HepG2 (cell line): Measurements from ENCODE around the gene DLG2. TPM values are rescaled to one million over a fixed set of nuclear protein-coding genes. Genes with fewer than 3 reads are reported as not detected.

Source experiments
- ATAC-seq: fragments of 200-7000 bp; cut with Tn5 transposase; 3 replicates; pipeline ENCODE4 v1.9.1; 2020; ENCODE audit warnings: mild to moderate bottlenecking, moderate library complexity
- BruUV-seq: library from RNA; stranded (reverse); fragments of 400-500 nt; replicated peaks from 2 replicates; lab custom pipeline; 2021; lab: Mats Ljungman, UMichigan
- CTCF ChIA-PET: fragments of 300-600 bp; formaldehyde crosslinking; extraction: SDS; loops from one replicate; lab custom pipeline; 2021; ENCODE audit warnings: low total read pairs, inconsistent platforms, low intra/inter-chr PET ratio; lab: Yijun Ruan, JAX
- POLR2A ChIA-PET: fragments of 350-600 bp; sonication (Branson Sonifier 250); formaldehyde crosslinking; loops from one replicate; lab custom pipeline; 2020; ENCODE audit warnings: antibody characterized with exemption, inconsistent platforms; lab: Yijun Ruan, JAX
- DNase-seq: peaks from one replicate; pipeline ENCODE4 v3.0.0-alpha.2; 2015; ENCODE audit warnings: low spot score
- FAIRE-seq: peaks from 3 replicates; lab custom pipeline; 2011; peaks lifted over from hg19 to GRCh38; lab: Jason Lieb, UNC
- H2AFZ ChIP-seq: one replicate; pipeline ENCODE4 v1.6.1; 2011; ENCODE audit warnings: low read length, inconsistent platforms
- H3K27ac ChIP-seq: fragments of 300-600 bp; 3 replicates; pipeline ENCODE4 v1.8.0; 2011; ENCODE audit warnings: mixed run types, mild to moderate bottlenecking, mixed read lengths, low read length, inconsistent platforms; ENCODE audit not compliant: insufficient read depth; ENCODE audit errors: extremely low read length
- H3K27me3 ChIP-seq, 2 experiments: fragments of 200-600 bp in 1 of 2; 2 replicates in 1 of 2; 3 replicates in 1 of 2; pipeline versions ENCODE4 v1.6.0 to v1.8.0; 2011; ENCODE audit warnings: low read length in 2 of 2, mild to moderate bottlenecking in 2 of 2, moderate library complexity in 2 of 2, inconsistent platforms in 1 of 2; ENCODE audit not compliant: insufficient read depth in 2 of 2, control insufficient read depth in 1 of 2
- H3K36me3 ChIP-seq, 2 experiments: fragments of 200-600 bp in 1 of 2; replicated peaks in 1 of 2; 2 replicates in 1 of 2; 3 replicates in 1 of 2; pipeline versions ENCODE4 v1.5.1 to v1.8.0; 2011; ENCODE audit warnings: low read length in 2 of 2, inconsistent platforms in 1 of 2; ENCODE audit not compliant: insufficient read depth in 2 of 2, control insufficient read depth in 1 of 2
- H3K4me1 ChIP-seq: 2 replicates; pipeline ENCODE4 v1.5.1; 2012; ENCODE audit warnings: low read length, inconsistent platforms; ENCODE audit not compliant: insufficient read depth
- H3K4me2 ChIP-seq: 2 replicates; pipeline ENCODE4 v1.6.0; 2011; ENCODE audit warnings: low read depth, low read length, inconsistent platforms
- H3K4me3 ChIP-seq, 3 experiments: fragments of 200-600 bp in 1 of 3; sonication (generic), shearing (Covaris generic) in 1 of 3; replicated peaks in 1 of 3; 2 replicates each; pipeline ENCODE4 v1.5.1; 2011 to 2016; ENCODE audit warnings: low read length in 3 of 3, inconsistent platforms in 2 of 3, low read depth in 2 of 3, mild to moderate bottlenecking in 2 of 3, control low read depth in 1 of 3, mixed read lengths in 1 of 3; ENCODE audit not compliant: insufficient read depth in 1 of 3
- H3K79me2 ChIP-seq: one replicate; pipeline ENCODE4 v1.6.1; 2011; ENCODE audit warnings: low read length, inconsistent platforms; ENCODE audit not compliant: insufficient read depth
- H3K9ac ChIP-seq: 2 replicates; pipeline ENCODE4 v1.6.0; 2011; ENCODE audit warnings: mild to moderate bottlenecking, low read depth, low read length, inconsistent platforms; ENCODE audit not compliant: insufficient read depth
- H3K9me3 ChIP-seq: 2 replicates; pipeline ENCODE4 v1.5.1; 2012; ENCODE audit warnings: mild to moderate bottlenecking, low read length
- H4K20me1 ChIP-seq: 2 replicates; pipeline ENCODE4 v1.6.0; 2011; ENCODE audit warnings: inconsistent platforms, mild to moderate bottlenecking, low read length, moderate library complexity; ENCODE audit not compliant: insufficient read depth
- HOMEZ ChIP-seq: IDR thresholded peaks from 2 replicates; pipeline ENCODE4 v1.6.1; 2016; ENCODE audit warnings: low read depth
- KAT2B ChIP-seq: fragments of 150-350 bp; IDR thresholded peaks from 2 replicates; pipeline ENCODE4 v1.6.1; 2014; ENCODE audit warnings: low read depth, low read length, borderline replicate concordance
- NCOA5 ChIP-seq: sonication (generic); formaldehyde crosslinking; IDR thresholded peaks from 2 replicates; pipeline ENCODE4 v1.4.0; 2020; ENCODE audit warnings: missing genetic modification reagents
- ZNF432 ChIP-seq: sonication (generic); formaldehyde crosslinking; IDR thresholded peaks from 2 replicates; pipeline ENCODE4 v1.5.0; 2020; ENCODE audit warnings: missing genetic modification reagents, mild to moderate bottlenecking, borderline replicate concordance
- ZNF605 ChIP-seq: sonication (generic); formaldehyde crosslinking; IDR thresholded peaks from 2 replicates; pipeline ENCODE4 v1.8.0; 2022; ENCODE audit warnings: mild to moderate bottlenecking, missing genetic modification reagents
- ZZZ3 ChIP-seq: sonication (generic); formaldehyde crosslinking; IDR thresholded peaks from 2 replicates; pipeline ENCODE4 v1.4.0; 2020; ENCODE audit warnings: missing genetic modification reagents, mild to moderate bottlenecking, borderline replicate concordance
- WGBS: methylation state at CpG from one replicate; pipeline ENCODE4 v1.1.6; 2017; ENCODE audit warnings: low lambda C conversion rate; 5-methylcytosine and 5-hydroxymethylcytosine counted together
- in situ Hi-C: cut with HindIII; loops from 2 replicates; pipeline ENCODE4 v1.10.0; 2017; ENCODE audit warnings: low pct_unique_long_range_greater_than_20kb; ENCODE audit not compliant: extremely low pct_ligation_motif_present
- intact Hi-C: fragments of 100-400 bp; cut with micrococcal nuclease; formaldehyde crosslinking; loops from one replicate; pipeline ENCODE4 v1.10.0; 2022; ENCODE audit not compliant: unreplicated experiment
- polyA plus RNA-seq, 8 experiments: library from polyadenylated mRNA; depleted of rRNA in 3 of 8; stranded (reverse) in 7 of 8; unstranded in 1 of 8; fragments of >200 nt; fragmentation: Illumina TruSeq in 4 of 8; extraction: Trizol in 4 of 8; gene quantifications; 2 replicates each; pipeline versions ENCODE4 v1.2.1 to v1.2.3, GENCODE V29; 2011 to 2016; ENCODE audit warnings: low read depth in 4 of 8, missing spikeins in 1 of 8, mixed read lengths in 1 of 8; ENCODE audit not compliant: insufficient read depth in 1 of 8
- total RNA-seq, 5 experiments: library from RNA; depleted of rRNA; stranded (reverse); fragments of >200 nt; fragmentation: Illumina TruSeq; extraction: Trizol; gene quantifications; 2 replicates each; pipeline ENCODE4 v1.2.3, GENCODE V29; 2016; ENCODE audit warnings: low read depth in 1 of 5

Gene DLG2
- total and polyA plus RNA-seq, 2 of the 13 experiments (the other 11 are each of a cell fraction or from before 2014, with no cell fraction given), result 0.46 to 1.0 TPM

- in situ Hi-C loops, result no loop called here
- WGBS, result 0% methylated on average over 4 of the region's 4 CpGs
- TF ChIP-seq ZNF432 (CRISPR knock-in tag) (no peak), NCOA5 (CRISPR knock-in tag) (no peak), ZNF605 (CRISPR knock-in tag) (no peak)
- Histone ChIP-seq H3K4me1 (no peaks in the 10 kb centered on the region), H3K79me2 (no peaks in the 10 kb centered on the region), H3K4me2 (no peak overlapping the region), H3K36me3 (no peaks in the 10 kb centered on the region), H3K27me3 (no peaks in the 10 kb centered on the region), H4K20me1 (no peaks in the 10 kb centered on the region), H3K9ac (no peak overlapping the region), H3K4me3 (no peak overlapping the region), H2AFZ (no peak overlapping the region), H3K27ac (no peak overlapping the region), H3K9me3 (no peaks in the 10 kb centered on the region)
- intact Hi-C loops, result no loop called here
- ATAC-seq, result no peak
- no peak for FAIRE-seq
- BruUV-seq, result no TSS peak
- no peak for DNase-seq
- CTCF ChIA-PET, result no interaction called here
- POLR2A ChIA-PET, result no interaction called here
Observed at GRCh38 chr11:84628871-84629620, 998.1 kb downstream of the DLG2 start.

GRCh38 chr11:84626256-84626655 lies 1000.9 kb downstream of the DLG2 start:
- Histone ChIP-seq H4K20me1 (no peaks in the 10 kb centered on the region), H3K4me3 (no peak overlapping the region), H3K27ac (no peak overlapping the region), H2AFZ (no peak overlapping the region), H3K9me3 (no peaks in the 10 kb centered on the region), H3K27me3 (no peaks in the 10 kb centered on the region), H3K36me3 (no peaks in the 10 kb centered on the region), H3K4me1 (no peaks in the 10 kb centered on the region), H3K4me2 (no peak overlapping the region), H3K9ac (no peak overlapping the region), H3K79me2 (no peaks in the 10 kb centered on the region)
- no peak for DNase-seq
- TF ChIP-seq KAT2B (no peak), HOMEZ (CRISPR knock-in tag) (no peak), ZZZ3 (CRISPR knock-in tag) (no peak)
- ATAC-seq, result no peak
- ChIA-PET POLR2A (no interaction called here), CTCF (no interaction called here)
- no peak for FAIRE-seq
- intact Hi-C loops (no loop called here), in situ Hi-C loops (no loop called here)
- no TSS peak for BruUV-seq
